ENCODE measurements around the gene FAM163B.

Gene FAM163B

DNA sequence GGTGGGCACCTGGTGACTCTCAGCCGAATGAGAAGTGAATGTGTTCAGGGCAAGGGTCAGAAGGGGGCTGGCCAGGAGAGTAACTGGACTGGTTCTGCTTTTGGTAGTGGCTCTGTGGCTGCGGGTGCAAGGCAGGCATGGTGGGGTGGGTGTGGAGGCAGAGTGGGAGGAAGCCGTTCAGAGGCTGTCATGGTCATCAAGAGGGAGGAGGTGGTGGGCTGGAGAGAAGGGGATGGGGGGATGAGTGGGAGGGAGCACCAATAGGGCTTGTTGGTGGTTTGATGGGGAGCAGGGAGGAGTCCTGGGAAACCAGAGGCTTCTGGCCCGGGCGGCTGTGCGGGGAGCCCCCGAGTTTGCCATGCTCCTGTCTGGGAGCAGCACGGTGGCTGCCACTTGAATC, 13.3 kb downstream of the FAM163B start:
- no peak for TF ChIP-seq CREB5 (CRISPR knock-in tag; IDR thresholded peaks at IDR 0.05; ENCODE audit: low read depth)
- TF ChIP-seq ZNF565 (CRISPR knock-in tag; conservative IDR thresholded peaks at IDR 0.05; ENCODE audit: low read depth), result no peak
- TF ChIP-seq ESRRG (CRISPR knock-in tag; IDR thresholded peaks at IDR 0.05), result no peak
- no peak for TF ChIP-seq ARNTL (CRISPR knock-in tag; IDR thresholded peaks at IDR 0.05; ENCODE audit: borderline replicate concordance, low read depth)
- no peak for ATAC-seq

- ATAC-seq, result no peak
- TF ChIP-seq, protein P1, sequence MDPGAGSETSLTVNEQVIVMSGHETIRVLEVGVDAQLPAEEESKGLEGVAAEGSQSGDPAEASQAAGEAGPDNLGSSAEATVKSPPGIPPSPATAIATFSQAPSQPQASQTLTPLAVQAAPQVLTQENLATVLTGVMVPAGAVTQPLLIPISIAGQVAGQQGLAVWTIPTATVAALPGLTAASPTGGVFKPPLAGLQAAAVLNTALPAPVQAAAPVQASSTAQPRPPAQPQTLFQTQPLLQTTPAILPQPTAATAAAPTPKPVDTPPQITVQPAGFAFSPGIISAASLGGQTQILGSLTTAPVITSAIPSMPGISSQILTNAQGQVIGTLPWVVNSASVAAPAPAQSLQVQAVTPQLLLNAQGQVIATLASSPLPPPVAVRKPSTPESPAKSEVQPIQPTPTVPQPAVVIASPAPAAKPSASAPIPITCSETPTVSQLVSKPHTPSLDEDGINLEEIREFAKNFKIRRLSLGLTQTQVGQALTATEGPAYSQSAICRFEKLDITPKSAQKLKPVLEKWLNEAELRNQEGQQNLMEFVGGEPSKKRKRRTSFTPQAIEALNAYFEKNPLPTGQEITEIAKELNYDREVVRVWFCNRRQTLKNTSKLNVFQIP (CRISPR knock-in tag; IDR thresholded peaks at IDR 0.05; ENCODE audit: borderline replicate concordance, low read depth), result no peak
- TF ChIP-seq CSDC2 (CRISPR knock-in tag; IDR thresholded peaks at IDR 0.05) (no peak), ZFP30 (CRISPR knock-in tag; IDR thresholded peaks at IDR 0.05) (no peak), ARNTL (CRISPR knock-in tag; IDR thresholded peaks at IDR 0.05; ENCODE audit: borderline replicate concordance, low read depth) (no peak), RARB (CRISPR knock-in tag; IDR thresholded peaks at IDR 0.05) (no peak)
- TF ChIP-seq, protein P2, sequence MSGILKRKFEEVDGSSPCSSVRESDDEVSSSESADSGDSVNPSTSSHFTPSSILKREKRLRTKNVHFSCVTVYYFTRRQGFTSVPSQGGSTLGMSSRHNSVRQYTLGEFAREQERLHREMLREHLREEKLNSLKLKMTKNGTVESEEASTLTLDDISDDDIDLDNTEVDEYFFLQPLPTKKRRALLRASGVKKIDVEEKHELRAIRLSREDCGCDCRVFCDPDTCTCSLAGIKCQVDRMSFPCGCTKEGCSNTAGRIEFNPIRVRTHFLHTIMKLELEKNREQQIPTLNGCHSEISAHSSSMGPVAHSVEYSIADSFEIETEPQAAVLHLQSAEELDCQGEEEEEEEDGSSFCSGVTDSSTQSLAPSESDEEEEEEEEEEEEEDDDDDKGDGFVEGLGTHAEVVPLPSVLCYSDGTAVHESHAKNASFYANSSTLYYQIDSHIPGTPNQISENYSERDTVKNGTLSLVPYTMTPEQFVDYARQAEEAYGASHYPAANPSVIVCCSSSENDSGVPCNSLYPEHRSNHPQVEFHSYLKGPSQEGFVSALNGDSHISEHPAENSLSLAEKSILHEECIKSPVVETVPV (CRISPR knock-in tag; IDR thresholded peaks at IDR 0.05), result no peak
Observed at GRCh38 chr9:133594310-133594709, 14.9 kb downstream of the FAM163B start.

- TF ChIP-seq GLIS3 (CRISPR knock-in tag; IDR thresholded peaks at IDR 0.05) (no peak), SNAI2 (CRISPR knock-in tag; IDR thresholded peaks at IDR 0.05) (no peak), CREB5 (CRISPR knock-in tag; IDR thresholded peaks at IDR 0.05; ENCODE audit: low read depth) (no peak), ZFP30 (CRISPR knock-in tag; IDR thresholded peaks at IDR 0.05) (no peak), TOX (CRISPR knock-in tag; IDR thresholded peaks at IDR 0.05; ENCODE audit: borderline replicate concordance) (no peak), ZFP3 (CRISPR knock-in tag; IDR thresholded peaks at IDR 0.05) (no peak), ESRRG (CRISPR knock-in tag; IDR thresholded peaks at IDR 0.05) (no peak), ARNTL (CRISPR knock-in tag; IDR thresholded peaks at IDR 0.05; ENCODE audit: borderline replicate concordance, low read depth) (no peak), RARB (CRISPR knock-in tag; IDR thresholded peaks at IDR 0.05) (no peak), OSR1 (CRISPR knock-in tag; IDR thresholded peaks at IDR 0.05) (no peak), ZNF565 (CRISPR knock-in tag; conservative IDR thresholded peaks at IDR 0.05; ENCODE audit: low read depth) (no peak)
- no peak for ATAC-seq
Observed at GRCh38 chr9:133593587-133594253, 15.5 kb downstream of the FAM163B start.

GRCh38 chr9:133592731-133593409, 16.3 kb downstream of the FAM163B start:
- no peak for ATAC-seq
- TF ChIP-seq TOX (CRISPR knock-in tag; IDR thresholded peaks at IDR 0.05; ENCODE audit: borderline replicate concordance) (no peak), ARNTL (CRISPR knock-in tag; IDR thresholded peaks at IDR 0.05; ENCODE audit: borderline replicate concordance, low read depth) (no peak), ZC3H10 (CRISPR knock-in tag; IDR thresholded peaks at IDR 0.05) (no peak)

DNA sequence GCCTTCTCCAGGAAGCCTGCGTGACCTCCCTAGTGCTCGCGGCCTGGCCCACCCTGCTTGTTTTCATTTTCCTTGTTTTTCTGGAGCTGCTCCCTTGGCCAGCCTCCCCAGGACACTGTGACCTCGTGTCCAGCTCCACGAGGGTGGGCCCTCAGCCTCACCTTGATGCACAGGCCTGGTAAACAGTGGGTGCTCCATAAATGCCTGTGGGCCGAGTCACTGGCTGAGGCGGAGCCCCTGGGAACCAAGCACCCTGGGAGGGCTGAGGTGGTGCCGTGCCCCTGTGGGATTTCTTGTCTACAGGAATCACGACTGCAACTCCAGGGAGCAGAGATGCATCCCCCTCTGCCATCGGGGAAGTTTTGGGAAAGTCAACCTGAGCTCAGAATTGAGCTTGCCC, 17.2 kb downstream of the FAM163B start:
- no peak for ATAC-seq
- no peak for TF ChIP-seq PPARA (CRISPR knock-in tag; IDR thresholded peaks at IDR 0.05; ENCODE audit: borderline replicate concordance)
- no peak for TF ChIP-seq BACH2 (CRISPR knock-in tag; IDR thresholded peaks at IDR 0.05; ENCODE audit: borderline replicate concordance)
- TF ChIP-seq, protein P1 (CRISPR knock-in tag; IDR thresholded peaks at IDR 0.05; ENCODE audit: borderline replicate concordance, low read depth), result no peak
- no peak for TF ChIP-seq SNAI2 (CRISPR knock-in tag; IDR thresholded peaks at IDR 0.05)
- no peak for TF ChIP-seq ARNTL (CRISPR knock-in tag; IDR thresholded peaks at IDR 0.05; ENCODE audit: borderline replicate concordance, low read depth)
- no peak for TF ChIP-seq ZNF565 (CRISPR knock-in tag; conservative IDR thresholded peaks at IDR 0.05; ENCODE audit: low read depth)
- no peak for TF ChIP-seq CREB5 (CRISPR knock-in tag; IDR thresholded peaks at IDR 0.05; ENCODE audit: low read depth)
- no peak for TF ChIP-seq TOX (CRISPR knock-in tag; IDR thresholded peaks at IDR 0.05; ENCODE audit: borderline replicate concordance)
- TF ChIP-seq ZC3H10 (CRISPR knock-in tag; IDR thresholded peaks at IDR 0.05), result no peak
- TF ChIP-seq CSDC2 (CRISPR knock-in tag; IDR thresholded peaks at IDR 0.05), result no peak
- no peak for TF ChIP-seq RARB (CRISPR knock-in tag; IDR thresholded peaks at IDR 0.05)
- no peak for TF ChIP-seq ZNF8 (CRISPR knock-in tag; IDR thresholded peaks at IDR 0.05)
- TF ChIP-seq, protein P3, sequence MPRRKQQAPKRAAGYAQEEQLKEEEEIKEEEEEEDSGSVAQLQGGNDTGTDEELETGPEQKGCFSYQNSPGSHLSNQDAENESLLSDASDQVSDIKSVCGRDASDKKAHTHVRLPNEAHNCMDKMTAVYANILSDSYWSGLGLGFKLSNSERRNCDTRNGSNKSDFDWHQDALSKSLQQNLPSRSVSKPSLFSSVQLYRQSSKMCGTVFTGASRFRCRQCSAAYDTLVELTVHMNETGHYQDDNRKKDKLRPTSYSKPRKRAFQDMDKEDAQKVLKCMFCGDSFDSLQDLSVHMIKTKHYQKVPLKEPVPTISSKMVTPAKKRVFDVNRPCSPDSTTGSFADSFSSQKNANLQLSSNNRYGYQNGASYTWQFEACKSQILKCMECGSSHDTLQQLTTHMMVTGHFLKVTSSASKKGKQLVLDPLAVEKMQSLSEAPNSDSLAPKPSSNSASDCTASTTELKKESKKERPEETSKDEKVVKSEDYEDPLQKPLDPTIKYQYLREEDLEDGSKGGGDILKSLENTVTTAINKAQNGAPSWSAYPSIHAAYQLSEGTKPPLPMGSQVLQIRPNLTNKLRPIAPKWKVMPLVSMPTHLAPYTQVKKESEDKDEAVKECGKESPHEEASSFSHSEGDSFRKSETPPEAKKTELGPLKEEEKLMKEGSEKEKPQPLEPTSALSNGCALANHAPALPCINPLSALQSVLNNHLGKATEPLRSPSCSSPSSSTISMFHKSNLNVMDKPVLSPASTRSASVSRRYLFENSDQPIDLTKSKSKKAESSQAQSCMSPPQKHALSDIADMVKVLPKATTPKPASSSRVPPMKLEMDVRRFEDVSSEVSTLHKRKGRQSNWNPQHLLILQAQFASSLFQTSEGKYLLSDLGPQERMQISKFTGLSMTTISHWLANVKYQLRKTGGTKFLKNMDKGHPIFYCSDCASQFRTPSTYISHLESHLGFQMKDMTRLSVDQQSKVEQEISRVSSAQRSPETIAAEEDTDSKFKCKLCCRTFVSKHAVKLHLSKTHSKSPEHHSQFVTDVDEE (CRISPR knock-in tag; IDR thresholded peaks at IDR 0.05), result no peak
